Mammary epithelial cell (primary cell): ENCODE results near the gene COL24A1.

Experiments used
- EZH2 ChIP-seq: IDR thresholded peaks from 2 replicates; pipeline ENCODE4 v1.6.1; 2012; ENCODE audit warnings: low read length, inconsistent platforms, borderline replicate concordance
- TF ChIP-seq, protein P1 (sequence below), 2 donors: IDR thresholded peaks in 1 of 2; conservative IDR thresholded peaks in 1 of 2; 2 replicates each; pipeline ENCODE4 v1.5.1; 2011 to 2012; ENCODE audit warnings: inconsistent platforms in 2 of 2, low read length in 2 of 2, mild to moderate bottlenecking in 2 of 2, control low read depth in 1 of 2, low read depth in 1 of 2; ENCODE audit not compliant: insufficient read depth in 1 of 2; ENCODE audit errors: extremely low read depth in 1 of 2

DNA sequence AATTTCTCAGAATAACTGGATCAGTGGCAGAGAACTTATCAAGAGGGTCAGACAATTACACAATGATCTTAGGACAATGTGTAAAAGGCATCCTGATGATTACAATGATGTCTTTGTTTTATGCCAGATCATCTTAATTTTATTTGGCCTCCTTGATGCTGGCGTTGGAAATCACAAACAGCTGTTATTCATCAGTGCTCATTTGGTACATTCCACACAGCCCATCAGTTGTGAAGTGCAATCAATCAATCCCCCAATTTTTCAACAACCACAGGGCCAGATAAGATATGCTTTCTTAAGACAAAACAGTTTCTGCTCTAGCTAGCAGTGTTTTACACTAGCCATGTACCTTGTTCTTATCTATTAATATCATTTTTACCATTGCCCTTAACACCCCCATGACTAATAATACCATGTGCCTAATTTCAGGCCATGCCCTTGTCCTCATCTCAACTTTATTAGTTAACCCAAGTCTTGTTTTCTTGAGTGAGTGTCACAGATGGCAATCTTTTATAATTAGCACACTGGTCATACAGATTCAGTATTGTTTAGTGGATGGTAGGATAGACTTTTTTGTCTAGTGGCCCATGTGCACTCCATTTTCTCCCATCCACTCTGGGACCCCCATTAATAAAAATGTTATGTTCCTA lies 40.8 kb upstream of the COL24A1 start:
- TF ChIP-seq, protein P1, sequence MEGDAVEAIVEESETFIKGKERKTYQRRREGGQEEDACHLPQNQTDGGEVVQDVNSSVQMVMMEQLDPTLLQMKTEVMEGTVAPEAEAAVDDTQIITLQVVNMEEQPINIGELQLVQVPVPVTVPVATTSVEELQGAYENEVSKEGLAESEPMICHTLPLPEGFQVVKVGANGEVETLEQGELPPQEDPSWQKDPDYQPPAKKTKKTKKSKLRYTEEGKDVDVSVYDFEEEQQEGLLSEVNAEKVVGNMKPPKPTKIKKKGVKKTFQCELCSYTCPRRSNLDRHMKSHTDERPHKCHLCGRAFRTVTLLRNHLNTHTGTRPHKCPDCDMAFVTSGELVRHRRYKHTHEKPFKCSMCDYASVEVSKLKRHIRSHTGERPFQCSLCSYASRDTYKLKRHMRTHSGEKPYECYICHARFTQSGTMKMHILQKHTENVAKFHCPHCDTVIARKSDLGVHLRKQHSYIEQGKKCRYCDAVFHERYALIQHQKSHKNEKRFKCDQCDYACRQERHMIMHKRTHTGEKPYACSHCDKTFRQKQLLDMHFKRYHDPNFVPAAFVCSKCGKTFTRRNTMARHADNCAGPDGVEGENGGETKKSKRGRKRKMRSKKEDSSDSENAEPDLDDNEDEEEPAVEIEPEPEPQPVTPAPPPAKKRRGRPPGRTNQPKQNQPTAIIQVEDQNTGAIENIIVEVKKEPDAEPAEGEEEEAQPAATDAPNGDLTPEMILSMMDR (conservative IDR thresholded peaks at IDR 0.05 in 1 of 2, IDR thresholded peaks at IDR 0.05 in 1 of 2; ENCODE audit: extremely low read depth in 1 of 2, insufficient read depth in 1 of 2, low read depth in 1 of 2, low read length in 2 of 2), result no peak
- no peak for TF ChIP-seq EZH2
